ENCODE measurements around the gene CELA2A.
A peak's percentile ranks its signal among the peaks of the same experiment; 100 is the strongest.
"Not testable (repeated sequence)": the region's sequence is repeated elsewhere in the genome, so short reads cannot be mapped to it uniquely, and the experiment has no call there.

Gene CELA2A

GRCh38 chr1:15428815-15429435, 27.6 kb upstream of the CELA2A start:
- no peak for DNase-seq (ENCODE audit: low spot score)
- in situ Hi-C loops (cut with MboI; ENCODE audit: low pct_unique_long_range_greater_than_20kb, low sequenced_read_pairs, unreplicated experiment), result no loop called here
- no peak for TF ChIP-seq CTCF (IDR thresholded peaks at IDR 0.05; ENCODE audit: extremely low read depth, insufficient read depth, missing control alignments)

GRCh38 chr1:15429701-15430149, 26.8 kb upstream of the CELA2A start:
- no peak for DNase-seq (ENCODE audit: low spot score)
- TF ChIP-seq CTCF (IDR thresholded peaks at IDR 0.05; ENCODE audit: extremely low read depth, insufficient read depth, missing control alignments), result no peak
- in situ Hi-C loops (cut with MboI; ENCODE audit: low pct_unique_long_range_greater_than_20kb, low sequenced_read_pairs, unreplicated experiment), result no loop called here

GRCh38 chr1:15430787-15431570, 25.6 kb upstream of the CELA2A start:
- peak; percentile 92 for TF ChIP-seq CTCF (IDR thresholded peaks at IDR 0.05; ENCODE audit: extremely low read depth, insufficient read depth, missing control alignments)
- peak; percentile 89 for DNase-seq (ENCODE audit: low spot score)
- in situ Hi-C loops (cut with MboI; ENCODE audit: low pct_unique_long_range_greater_than_20kb, low sequenced_read_pairs, unreplicated experiment), result no loop called here

- no peak for DNase-seq (ENCODE audit: low spot score)
- no peak for TF ChIP-seq CTCF (IDR thresholded peaks at IDR 0.05; ENCODE audit: extremely low read depth, insufficient read depth, missing control alignments)
- in situ Hi-C loops (cut with MboI; ENCODE audit: low pct_unique_long_range_greater_than_20kb, low sequenced_read_pairs, unreplicated experiment), result no loop called here
These were observed 25.0 kb upstream of the CELA2A start for GRCh38 chr1:15431571-15431948.

- no peak for DNase-seq (ENCODE audit: low spot score)
- in situ Hi-C loops (cut with MboI; ENCODE audit: low pct_unique_long_range_greater_than_20kb, low sequenced_read_pairs, unreplicated experiment), result no loop called here
These were observed 24.2 kb upstream of the CELA2A start for GRCh38 chr1:15432324-15432723.

GRCh38 chr1:15433471-15433870, 23.1 kb upstream of the CELA2A start:
- TF ChIP-seq CTCF (IDR thresholded peaks at IDR 0.05; ENCODE audit: extremely low read depth, insufficient read depth, missing control alignments), result no peak
- in situ Hi-C loops (cut with MboI; ENCODE audit: low pct_unique_long_range_greater_than_20kb, low sequenced_read_pairs, unreplicated experiment), result no loop called here
- DNase-seq (ENCODE audit: low spot score), result no peak

More at GRCh38 chr1:15432324-15432723, 24.2 kb upstream of the CELA2A start:
- no peak for TF ChIP-seq CTCF (IDR thresholded peaks at IDR 0.05; ENCODE audit: extremely low read depth, insufficient read depth, missing control alignments)

- not testable (repeated sequence) for DNase-seq (ENCODE audit: low spot score)
- in situ Hi-C loops (cut with MboI; ENCODE audit: low pct_unique_long_range_greater_than_20kb, low sequenced_read_pairs, unreplicated experiment), result loop anchor here (5.0 kb wide), 1 partner anchor 107 kb away; no protein-coding TSS in a partner anchor
These were observed 21.8 kb upstream of the CELA2A start for GRCh38 chr1:15434739-15435138.
